Middle frontal gyrus (tissue), 1 donor: ENCODE data around the gene VGLL4.

Experiments used
- DNase-seq: peaks from one replicate; pipeline ENCODE4 v3.0.0-alpha.2; 2015; ENCODE audit warnings: low spot score; ENCODE audit errors: extremely low spot score

VGLL4 gene

GRCh38 chr3:11629716-11630115 is 14.0 kb downstream of the VGLL4 start:
- DNase-seq = no peak

GRCh38 chr3:11627612-11628011 is 16.1 kb downstream of the VGLL4 start:
- no peak for DNase-seq

GRCh38 chr3:11626084-11626463 is 17.6 kb downstream of the VGLL4 start:
- no peak for DNase-seq

- no peak for DNase-seq
These were observed 18.2 kb downstream of the VGLL4 start for GRCh38 chr3:11625376-11626083.

GRCh38 chr3:11624704-11625375 is 18.9 kb downstream of the VGLL4 start:
- DNase-seq = no peak

- DNase-seq = no peak
These were observed 19.6 kb downstream of the VGLL4 start for GRCh38 chr3:11624161-11624560.

- no peak for DNase-seq
These were observed 20.8 kb downstream of the VGLL4 start for GRCh38 chr3:11622586-11623550.

- no peak for DNase-seq
These were observed 22.6 kb downstream of the VGLL4 start for GRCh38 chr3:11621077-11621476.

- no peak for DNase-seq
These were observed 23.6 kb downstream of the VGLL4 start for GRCh38 chr3:11619946-11620652.

GRCh38 chr3:11619461-11619860 is 24.3 kb downstream of the VGLL4 start:
- DNase-seq = no peak

- no peak for DNase-seq
These were observed 24.8 kb downstream of the VGLL4 start for GRCh38 chr3:11618904-11619303.

GRCh38 chr3:11616551-11616950 is 27.2 kb downstream of the VGLL4 start:
- no peak for DNase-seq

- no peak for DNase-seq
These were observed 29.7 kb downstream of the VGLL4 start for GRCh38 chr3:11613851-11614487.

GRCh38 chr3:11613319-11613718 is 30.4 kb downstream of the VGLL4 start:
- no peak for DNase-seq

GRCh38 chr3:11612515-11613188 is 31.1 kb downstream of the VGLL4 start:
- DNase-seq = no peak

- no peak for DNase-seq
These were observed 32.3 kb downstream of the VGLL4 start for GRCh38 chr3:11611341-11611799.

GRCh38 chr3:11610700-11611275 is 32.9 kb downstream of the VGLL4 start:
- no peak for DNase-seq

- no peak for DNase-seq
These were observed 33.6 kb downstream of the VGLL4 start for GRCh38 chr3:11610044-11610671.

- DNase-seq = no peak
These were observed 34.2 kb downstream of the VGLL4 start for GRCh38 chr3:11609481-11609880.
